ENCODE measurements around the gene CNRIP1.
"Not testable (repeated sequence)": the region's sequence is repeated elsewhere in the genome, so short reads cannot be mapped to it uniquely, and the experiment has no call there.

The CNRIP1 gene, protein sequence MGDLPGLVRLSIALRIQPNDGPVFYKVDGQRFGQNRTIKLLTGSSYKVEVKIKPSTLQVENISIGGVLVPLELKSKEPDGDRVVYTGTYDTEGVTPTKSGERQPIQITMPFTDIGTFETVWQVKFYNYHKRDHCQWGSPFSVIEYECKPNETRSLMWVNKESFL

GRCh38 chr2:68319398-68320117, at the start of gene CNRIP1:
Gene CNRIP1, minus strand, starts transcription at chr2:68319949. Its CDS starts 549 bp downstream, at chr2:68319400.
- in situ Hi-C loops (cut with MboI; ENCODE audit: low sequenced_read_pairs): no loop called here

DNA sequence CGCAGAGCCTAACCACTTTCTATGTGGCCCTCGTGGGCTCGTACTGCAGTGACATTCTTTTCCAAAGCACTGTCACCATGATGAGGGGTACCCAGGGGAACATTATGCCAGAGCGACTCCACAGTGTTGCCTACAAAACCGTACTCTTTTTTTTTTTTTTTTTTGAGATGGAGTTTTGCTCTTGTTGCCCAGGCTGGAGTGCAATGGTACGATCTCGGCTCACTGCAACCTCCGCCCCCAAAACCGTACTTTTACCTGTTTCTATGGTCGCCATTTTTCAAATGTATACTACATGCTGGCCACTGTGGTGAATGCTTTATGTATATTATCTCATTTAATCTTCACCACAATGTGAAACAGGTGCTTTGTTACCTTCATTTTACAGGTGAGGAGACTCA, 49.6 kb upstream of the CNRIP1 start:
- in situ Hi-C loops (cut with MboI; ENCODE audit: low sequenced_read_pairs): no loop called here

GRCh38 chr2:68368654-68369336, 49.0 kb upstream of the CNRIP1 start:
- in situ Hi-C loops (cut with MboI; ENCODE audit: low sequenced_read_pairs): no loop called here

- in situ Hi-C loops (cut with MboI; ENCODE audit: low sequenced_read_pairs): no loop called here
Measured at GRCh38 chr2:68367953-68368653, 48.4 kb upstream of the CNRIP1 start.

DNA sequence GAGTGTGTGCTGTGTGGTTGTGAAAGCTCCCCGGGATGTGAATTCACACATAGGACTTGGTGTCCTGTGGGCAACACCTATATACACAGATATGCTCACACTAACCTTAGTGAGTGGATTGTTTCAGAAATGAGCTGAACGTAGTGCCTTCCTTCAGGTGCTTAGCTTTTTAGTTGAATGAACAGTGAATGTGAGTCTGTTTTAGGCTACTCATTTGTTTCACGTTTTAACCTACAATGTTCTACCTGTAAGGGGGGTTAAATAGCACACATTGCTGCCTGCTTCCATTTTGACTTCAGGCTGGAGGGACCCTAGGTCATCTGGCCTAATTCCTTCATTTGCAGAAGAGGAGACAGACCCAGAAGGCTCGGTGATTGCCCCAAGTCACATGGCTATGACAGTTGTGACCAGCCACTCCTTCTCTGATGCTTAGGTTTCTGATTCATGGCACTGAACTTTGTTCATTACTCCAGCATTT, 46.4 kb upstream of the CNRIP1 start:
- in situ Hi-C loops (cut with MboI; ENCODE audit: low sequenced_read_pairs): no loop called here

- in situ Hi-C loops (cut with MboI; ENCODE audit: low sequenced_read_pairs): no loop called here
Measured at GRCh38 chr2:68365087-68365486, 45.3 kb upstream of the CNRIP1 start, which contains the start of gene PLEK. Gene PLEK, plus strand, starts transcription at chr2:68365282. Its CDS starts 70 bp downstream, at chr2:68365352.

- in situ Hi-C loops (cut with MboI; ENCODE audit: low sequenced_read_pairs): no loop called here
Measured at GRCh38 chr2:68363721-68364120, 44.0 kb upstream of the CNRIP1 start.

- in situ Hi-C loops (cut with MboI; ENCODE audit: low sequenced_read_pairs): no loop called here
Measured at GRCh38 chr2:68362749-68363148, 43.0 kb upstream of the CNRIP1 start.

DNA sequence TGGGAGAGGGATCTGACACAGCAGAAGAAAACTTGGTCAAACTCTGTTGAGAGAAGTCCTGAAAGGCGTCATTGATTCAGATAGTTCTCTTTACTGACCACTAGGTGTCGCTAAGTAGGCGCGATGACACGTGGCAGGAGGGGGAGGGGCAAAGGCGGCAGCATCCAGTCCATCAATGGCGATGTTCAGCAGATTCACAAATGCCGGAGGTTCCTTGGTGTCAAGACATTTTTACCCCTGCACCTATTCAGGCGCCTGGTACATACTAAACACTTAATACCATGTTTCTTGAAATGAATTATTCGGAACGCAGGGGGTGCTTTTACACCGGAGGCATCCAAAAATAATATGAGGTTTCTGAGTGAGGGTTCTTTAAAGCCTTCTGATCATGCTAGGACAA, 42.3 kb upstream of the CNRIP1 start:
- in situ Hi-C loops (cut with MboI; ENCODE audit: low sequenced_read_pairs): no loop called here

DNA sequence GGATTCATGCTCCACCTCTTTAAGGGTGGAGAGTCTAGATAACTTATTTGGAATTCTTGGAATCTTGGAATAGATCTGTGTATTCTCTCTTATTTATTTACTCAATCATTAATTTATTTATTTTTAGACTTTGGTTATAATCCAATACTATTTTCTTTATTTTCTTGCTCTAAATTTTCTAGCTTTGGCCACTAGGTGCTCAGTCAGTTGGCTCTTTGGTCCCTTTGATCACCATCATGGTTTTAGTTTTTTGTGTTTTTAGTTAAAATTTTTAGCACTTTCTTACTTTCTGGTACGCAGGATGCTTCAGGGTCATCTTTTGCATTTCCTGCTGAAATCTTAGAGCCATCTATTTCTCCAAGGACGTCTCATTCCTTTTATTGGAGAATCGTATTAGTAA, 40.1 kb upstream of the CNRIP1 start:
- in situ Hi-C loops (cut with MboI; ENCODE audit: low sequenced_read_pairs): no loop called here

DNA sequence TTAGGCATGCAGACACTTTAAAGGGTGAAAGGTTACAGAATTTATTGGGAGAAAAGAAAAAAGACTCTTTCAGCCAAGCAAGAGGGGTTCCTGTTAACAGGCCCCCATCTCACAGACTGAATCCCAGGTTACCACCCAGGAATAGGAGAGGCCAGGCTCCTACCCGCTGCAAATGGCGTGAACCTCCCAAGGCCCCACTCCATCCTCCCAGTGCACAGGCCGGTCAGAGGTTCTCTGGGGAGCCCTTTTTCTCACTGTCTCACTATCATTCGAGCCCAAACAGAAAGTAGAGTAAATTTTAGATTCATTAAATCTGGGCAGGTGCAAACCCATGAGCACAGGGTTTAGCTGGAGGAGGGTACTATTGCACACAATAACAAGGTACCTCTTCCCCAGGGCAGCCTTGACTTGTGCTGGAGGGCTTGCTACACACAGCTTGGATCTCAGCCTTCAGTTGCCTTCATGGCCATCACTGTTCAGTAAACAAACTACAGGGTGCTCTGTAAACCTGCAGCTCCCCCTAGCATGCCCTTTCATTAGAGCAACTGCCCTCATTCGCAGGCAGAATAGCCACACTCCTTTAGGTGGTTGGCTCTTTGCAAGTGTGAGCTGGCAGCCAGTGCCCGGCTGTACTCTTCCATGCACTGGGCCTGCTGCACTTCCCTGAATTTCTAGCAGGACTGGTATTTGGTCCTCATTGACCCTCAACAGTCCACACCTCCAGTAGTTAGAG, 38.0 kb upstream of the CNRIP1 start:
- in situ Hi-C loops (cut with MboI; ENCODE audit: low sequenced_read_pairs): no loop called here

DNA sequence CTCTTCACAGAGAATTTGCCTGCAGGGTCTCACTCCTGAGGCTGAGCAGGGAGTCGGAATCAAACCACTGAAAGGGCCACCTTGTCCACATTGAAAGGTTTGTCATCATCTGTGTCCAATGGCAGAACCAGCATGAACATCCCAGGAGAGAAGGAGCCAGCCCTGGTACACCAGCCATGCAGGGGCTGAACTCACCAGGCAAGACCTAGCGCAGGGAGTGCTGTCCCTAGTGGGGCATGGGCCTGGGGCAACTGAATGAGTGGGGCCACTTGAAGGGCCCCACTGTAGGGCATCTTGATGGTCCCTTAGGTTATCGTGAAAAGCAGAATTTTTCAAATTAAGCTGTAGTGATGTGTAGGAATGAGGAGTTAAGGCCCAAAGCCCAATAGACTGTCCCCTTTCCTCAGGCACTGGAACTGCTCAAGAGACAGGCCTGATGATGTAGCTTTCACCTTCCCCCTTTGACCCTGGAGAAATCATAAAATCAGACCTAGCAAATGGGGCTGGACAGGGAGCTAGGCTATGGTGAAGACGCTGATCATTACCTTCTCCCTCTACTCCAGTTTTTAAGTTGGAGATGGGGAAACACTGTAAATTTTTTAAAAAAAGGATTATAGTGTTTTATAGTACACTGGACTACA, 37.0 kb upstream of the CNRIP1 start:
- in situ Hi-C loops (cut with MboI; ENCODE audit: low sequenced_read_pairs): no loop called here

DNA sequence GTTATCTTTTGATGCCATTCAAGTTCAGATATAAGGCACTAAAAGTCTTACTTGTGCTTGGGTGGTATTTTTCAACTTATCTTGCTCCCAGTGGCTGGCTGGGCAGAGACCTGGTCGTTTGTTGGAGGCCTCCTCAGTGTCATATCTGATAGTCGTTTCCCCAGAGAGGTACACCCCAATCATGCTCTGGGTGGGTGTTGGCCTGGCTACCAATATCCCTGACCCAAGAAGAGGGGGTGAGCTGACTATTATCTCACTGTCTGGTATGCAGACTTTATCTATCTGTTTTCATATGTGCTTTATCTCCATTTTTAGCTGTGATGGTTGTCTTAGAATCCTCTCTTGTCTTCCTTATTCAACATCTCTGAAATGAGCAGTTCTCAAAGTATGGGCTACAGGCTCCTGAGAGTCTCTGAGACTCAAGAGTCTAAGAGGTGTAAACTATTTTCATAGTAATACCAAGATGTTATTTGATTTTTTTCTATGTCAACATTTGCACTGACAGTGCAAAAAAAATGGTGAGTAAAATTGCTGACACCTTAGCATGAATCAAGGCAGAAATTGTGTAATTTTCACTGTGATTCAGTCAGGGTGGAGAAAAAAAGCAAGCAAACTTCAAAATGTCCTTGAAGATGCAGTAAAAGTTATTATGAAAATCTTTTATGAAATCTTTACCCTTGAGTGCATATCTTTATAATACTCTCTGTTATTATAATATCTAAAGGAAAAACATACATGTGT, 33.1 kb upstream of the CNRIP1 start:
- in situ Hi-C loops (cut with MboI; ENCODE audit: low sequenced_read_pairs): no loop called here

DNA sequence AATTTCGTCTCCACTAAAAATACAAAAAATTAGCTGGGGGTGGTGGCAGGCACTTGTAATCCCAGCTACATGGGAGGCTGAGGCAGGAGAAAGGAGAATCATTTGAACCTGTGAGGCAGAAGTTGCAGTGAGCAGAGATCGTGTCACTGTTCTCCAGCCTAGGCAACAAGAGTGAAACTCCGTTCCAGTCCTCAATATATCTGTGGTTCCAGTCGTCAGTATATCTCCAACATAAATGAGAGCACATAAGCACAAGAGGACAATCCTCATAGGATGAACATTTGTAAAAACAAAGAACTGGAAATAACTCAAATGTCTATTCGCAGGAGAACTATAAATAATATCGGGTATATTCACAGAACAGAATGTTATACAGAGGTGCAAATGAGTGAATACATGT, 32.2 kb upstream of the CNRIP1 start:
- in situ Hi-C loops (cut with MboI; ENCODE audit: low sequenced_read_pairs): no loop called here

- in situ Hi-C loops (cut with MboI; ENCODE audit: low sequenced_read_pairs): not testable (repeated sequence)
Measured at GRCh38 chr2:68349091-68349490, 29.3 kb upstream of the CNRIP1 start.

GRCh38 chr2:68345129-68345875, 25.6 kb upstream of the CNRIP1 start:
- in situ Hi-C loops (cut with MboI; ENCODE audit: low sequenced_read_pairs): no loop called here

GRCh38 chr2:68344031-68344430, 24.3 kb upstream of the CNRIP1 start:
- in situ Hi-C loops (cut with MboI; ENCODE audit: low sequenced_read_pairs): no loop called here

DNA sequence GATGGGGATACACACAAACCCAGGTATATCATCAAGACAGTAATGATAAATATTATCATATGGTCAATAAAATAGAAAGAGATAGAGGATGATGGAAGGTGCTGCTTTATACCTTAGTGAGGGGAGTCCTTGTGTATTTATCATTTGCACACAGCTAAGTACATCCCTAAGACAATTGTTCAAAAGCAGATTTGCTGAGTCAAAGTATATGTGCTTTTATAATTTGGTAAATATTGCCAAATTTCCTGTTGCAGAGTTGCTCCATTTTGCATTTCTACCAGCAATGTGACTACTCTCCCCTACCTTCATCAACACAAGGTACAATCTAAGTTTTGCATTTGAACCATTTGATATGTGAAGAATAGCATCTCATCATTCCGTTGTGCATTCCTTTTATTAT, 22.7 kb upstream of the CNRIP1 start:
- in situ Hi-C loops (cut with MboI; ENCODE audit: low sequenced_read_pairs): no loop called here

- in situ Hi-C loops (cut with MboI; ENCODE audit: low sequenced_read_pairs): no loop called here
Measured at GRCh38 chr2:68341583-68341982, 21.8 kb upstream of the CNRIP1 start.
